B cell (primary cell): ENCODE data around the gene ZDHHC22. TPM values are rescaled to one million over a fixed set of nuclear protein-coding genes. Genes with fewer than 3 reads are reported as not detected.

Experiments used
- ATAC-seq: fragments of 200-7000 bp; cut with Tn5 transposase; one replicate; pipeline ENCODE4 v1.10.0; 2021; ENCODE audit warnings: low read depth, mild to moderate bottlenecking, moderate number of reproducible peaks, moderate library complexity
- CTCF ChIA-PET: fragments of 350-600 bp; sonication (Branson Sonifier 250); formaldehyde crosslinking; loops from one replicate; lab custom pipeline; 2021; ENCODE audit warnings: antibody characterized with exemption, inconsistent platforms; lab: Charles Lee
- POLR2A ChIA-PET: fragments of 350-600 bp; sonication (Branson Sonifier 250); formaldehyde crosslinking; loops from one replicate; lab custom pipeline; 2021; ENCODE audit warnings: antibody characterized with exemption; lab: Charles Lee
- DNase-seq: peaks from one replicate; pipeline ENCODE4 v3.0.0; 2013
- H2AFZ ChIP-seq: 2 replicates; pipeline ENCODE4 v1.6.1; 2012; ENCODE audit warnings: mild to moderate bottlenecking, low read depth, low read length; ENCODE audit not compliant: insufficient read depth, poor library complexity, severe bottlenecking
- H3K27ac ChIP-seq, 2 donors: 1 replicate in 1 of 2; 2 replicates in 1 of 2; pipeline ENCODE4 v1.5.1; 2012 to 2013; ENCODE audit warnings: low read length in 2 of 2, mild to moderate bottlenecking in 2 of 2, moderate library complexity in 1 of 2
- H3K27me3 ChIP-seq, 4 experiments: fragments of 200-600 bp in 1 of 4; sonication (generic) in 1 of 4; replicated peaks in 1 of 4; 1 replicate in 2 of 4; 2 replicates in 2 of 4; pipeline versions ENCODE4 v1.6.1 to v1.7.0; 2013 to 2016; ENCODE audit warnings: low read length in 3 of 4, mild to moderate bottlenecking in 2 of 4, mixed read lengths in 1 of 4, moderate library complexity in 1 of 4; ENCODE audit not compliant: insufficient read depth in 4 of 4, control insufficient read depth in 3 of 4; ENCODE audit errors: control extremely low read depth in 1 of 4
- H3K36me3 ChIP-seq, 2 experiments: replicated peaks in 1 of 2; 1 replicate in 1 of 2; 2 replicates in 1 of 2; pipeline versions ENCODE4 v1.6.1 to v1.7.1; 2013; ENCODE audit warnings: low read length in 1 of 2; ENCODE audit not compliant: insufficient read depth in 2 of 2, control insufficient read depth in 1 of 2; ENCODE audit errors: control extremely low read depth in 1 of 2, extremely low read depth in 1 of 2
- H3K4me1 ChIP-seq, 2 donors: fragments of 200-600 bp in 1 of 2; sonication (generic) in 1 of 2; 1 replicate in 1 of 2; 2 replicates in 1 of 2; pipeline versions ENCODE4 v1.5.1 to v1.6.1; 2013 to 2017; ENCODE audit warnings: low read length in 2 of 2; ENCODE audit not compliant: control insufficient read depth in 2 of 2, insufficient read depth in 2 of 2
- H3K4me2 ChIP-seq: replicated peaks from 2 replicates; pipeline ENCODE3; 2012; ENCODE audit warnings: mild to moderate bottlenecking, low read depth, low read length; ENCODE audit not compliant: poor library complexity, severe bottlenecking
- H3K4me3 ChIP-seq, 5 experiments: fragments of 200-600 bp in 1 of 5; sonication (generic) in 1 of 5; 1 replicate in 3 of 5; 2 replicates in 2 of 5; pipeline versions ENCODE4 v1.5.1 to v1.7.0; 2011 to 2016; ENCODE audit warnings: low read length in 4 of 5, mild to moderate bottlenecking in 4 of 5, low read depth in 2 of 5, control low read depth in 1 of 5, moderate library complexity in 1 of 5; ENCODE audit not compliant: insufficient read depth in 1 of 5; ENCODE audit errors: control extremely low read depth in 1 of 5, extremely low read depth in 1 of 5
- H3K79me2 ChIP-seq: fragments of 200-600 bp; sonication (generic); one replicate; pipeline ENCODE4 v1.6.0; 2016; ENCODE audit warnings: low read length; ENCODE audit not compliant: control insufficient read depth, insufficient read depth
- H3K9ac ChIP-seq: fragments of 200-600 bp; sonication (generic); 2 replicates; pipeline ENCODE4 v1.6.1; 2017; ENCODE audit warnings: mild to moderate bottlenecking, low read length, moderate library complexity
- H3K9me3 ChIP-seq, 3 donors: one replicate each; pipeline versions ENCODE4 v1.6.1 to v1.7.1; 2013; ENCODE audit warnings: low read length in 2 of 3; ENCODE audit not compliant: control insufficient read depth in 2 of 3, insufficient read depth in 1 of 3; ENCODE audit errors: control extremely low read depth in 1 of 3
- H4K20me1 ChIP-seq: 2 replicates; pipeline ENCODE4 v1.6.0; 2012; ENCODE audit warnings: mild to moderate bottlenecking, low read length; ENCODE audit not compliant: insufficient read depth, control insufficient read depth, poor library complexity, severe bottlenecking
- H3K27ac Mint-ChIP-seq: one replicate; pipeline ENCODE4 v1.8.0; 2021; ENCODE audit warnings: mixed read lengths
- H3K27me3 Mint-ChIP-seq: one replicate; pipeline ENCODE4 v1.8.0; 2021; ENCODE audit warnings: mixed read lengths
- H3K4me1 Mint-ChIP-seq: one replicate; pipeline ENCODE4 v1.8.0; 2021; ENCODE audit warnings: mixed read lengths
- H3K4me3 Mint-ChIP-seq: one replicate; pipeline ENCODE4 v1.8.0; 2021; ENCODE audit warnings: mixed read lengths
- H3K9me3 Mint-ChIP-seq: one replicate; pipeline ENCODE4 v1.8.0; 2022; ENCODE audit warnings: mixed read lengths; ENCODE audit not compliant: insufficient read depth
- CTCF ChIP-seq: fragments of 200-600 bp; IDR thresholded peaks from one replicate; pipeline ENCODE4 v1.8.0; 2022; ENCODE audit warnings: antibody characterized with exemption, mild to moderate bottlenecking
- EZH2 ChIP-seq: IDR thresholded peaks from 2 replicates; pipeline ENCODE4 v1.6.1; 2012; ENCODE audit warnings: borderline replicate concordance, low read depth, mild to moderate bottlenecking, moderate library complexity, low read length; ENCODE audit not compliant: insufficient read depth, poor library complexity, severe bottlenecking
- WGBS: methylation state at CpG from one replicate; pipeline ENCODE4 v1.1.5; 2013; ENCODE audit warnings: missing lambda C conversion rate; ENCODE audit not compliant: insufficient coverage; 5-methylcytosine and 5-hydroxymethylcytosine counted together
- intact Hi-C: fragments of 100-400 bp; cut with micrococcal nuclease; formaldehyde crosslinking; loops from one replicate; pipeline ENCODE4 v1.10.0; 2022
- polyA plus RNA-seq: library from polyadenylated mRNA; depleted of rRNA; stranded (reverse); fragments of >200 nt; gene quantifications from 2 replicates; pipeline ENCODE4 v1.2.3, GENCODE V29; 2012
- total RNA-seq, 2 donors: library from RNA; stranded (reverse); fragments of 120-200 nt in 1 of 2; gene quantifications; 1 replicate in 1 of 2; 2 replicates in 1 of 2; pipeline versions ENCODE4 v1.2.3 to v1.2.4, GENCODE V29; 2013 to 2022

The ZDHHC22 gene
- total and polyA plus RNA-seq, 2 donors (not counting 1 experiment from before 2014, with no cell fraction given), result not detected

GRCh38 chr14:77084985-77085384, 56.6 kb downstream of the ZDHHC22 start:
- no peak for ATAC-seq
- intact Hi-C loops, result no loop called here
- H3K27ac Mint-ChIP-seq, result peak overlapping the region; percentile 38
- H3K9ac ChIP-seq, result no peak overlapping the region
- H3K27me3 ChIP-seq, result no peaks in the 10 kb centered on the region
- ChIA-PET CTCF (interaction anchor here (0.6 to 3.6 kb wide), 7 partner anchors 9 to 373 kb away, joined by 3 to 55 read pairs (median 4); no protein-coding TSS in a partner anchor), POLR2A (no interaction called here)
- H3K4me1 Mint-ChIP-seq, result peaks cover 29% of the 10 kb centered on the region
- TF ChIP-seq EZH2, result no peak
- no peak for TF ChIP-seq CTCF
- H4K20me1 ChIP-seq, result no peaks in the 10 kb centered on the region
- H3K4me3 ChIP-seq, result no peak overlapping the region
- H3K27ac ChIP-seq, result peak overlapping the region in 1 of 2 donors; percentile 2
- peaks cover 0 to 2% (median 0%) of the 10 kb centered on the region in 3 donors for H3K9me3 ChIP-seq
- H3K4me3 Mint-ChIP-seq, result no peak overlapping the region
- no peak overlapping the region for H2AFZ ChIP-seq
- H3K36me3 ChIP-seq, result no peaks in the 10 kb centered on the region
- no peaks in the 10 kb centered on the region for H3K79me2 ChIP-seq
- H3K4me2 ChIP-seq, result no peak overlapping the region
- peaks cover 0 to 17% of the 10 kb centered on the region in 2 donors for H3K4me1 ChIP-seq
- peaks cover 5% of the 10 kb centered on the region for H3K27me3 Mint-ChIP-seq
- DNase-seq, result no peak
- WGBS, result 90% methylated on average over 3 of the region's 5 CpGs
- H3K9me3 Mint-ChIP-seq, result peaks cover 2% of the 10 kb centered on the region

- Histone ChIP-seq H3K9ac (no peak overlapping the region), H3K9me3 (peaks cover 0 to 5% (median 1%) of the 10 kb centered on the region in 3 donors), H3K4me3 (no peak overlapping the region), H3K4me2 (no peak overlapping the region), H3K36me3 (no peaks in the 10 kb centered on the region), H2AFZ (no peak overlapping the region), H3K27me3 (no peaks in the 10 kb centered on the region), H4K20me1 (no peaks in the 10 kb centered on the region), H3K79me2 (no peaks in the 10 kb centered on the region), H3K27ac (no peak overlapping the region), H3K4me1 (peaks cover 0 to 17% of the 10 kb centered on the region in 2 donors)
- ATAC-seq, result no peak
- Mint-ChIP-seq H3K27me3 (no peaks in the 10 kb centered on the region), H3K4me3 (no peak overlapping the region), H3K4me1 (peaks cover 32% of the 10 kb centered on the region), H3K27ac (peak overlapping the region; percentile 38), H3K9me3 (peaks cover 6% of the 10 kb centered on the region)
- ChIA-PET CTCF (interaction anchor here (0.9 to 5.3 kb wide), 4 partner anchors 11 to 41 kb away, joined by 3 to 51 read pairs (median 4); no protein-coding TSS in a partner anchor), POLR2A (no interaction called here)
- intact Hi-C loops, result no loop called here
- TF ChIP-seq EZH2, result no peak
- TF ChIP-seq CTCF, result no peak
- DNase-seq, result no peak
- WGBS, result no CpG with 5 or more reads among the region's 3 CpGs
Measured at GRCh38 chr14:77083082-77083481, 58.5 kb downstream of the ZDHHC22 start.
